ENCODE results near the gene NCAM2.

The NCAM2 gene

DNA sequence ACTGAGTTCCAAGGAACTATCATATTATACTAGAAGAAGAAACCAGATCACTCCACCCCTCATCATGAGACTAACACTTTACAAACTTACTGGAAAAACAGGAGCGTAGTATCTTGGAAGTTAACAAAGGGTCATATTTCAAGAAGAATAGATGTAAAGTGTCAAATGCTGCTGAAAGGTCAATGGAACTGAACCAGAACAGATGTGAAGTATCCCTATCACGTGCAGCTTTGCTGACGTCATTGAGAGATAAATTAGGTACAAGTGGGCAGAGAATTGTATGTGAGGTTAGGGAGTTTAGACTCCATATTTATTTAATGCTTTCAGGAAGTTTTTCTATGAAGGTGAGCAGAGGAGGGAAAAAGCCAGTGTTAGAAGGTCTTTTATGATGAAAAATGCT, 483.0 kb downstream of the NCAM2 start:
- 75% methylated on average over 3 of the region's 3 CpGs for WGBS
- H3K79me1 ChIP-seq (replicated peaks; ENCODE audit: low read length, poor library complexity, severe bottlenecking) = no peaks in the 10 kb centered on the region
- no peaks in the 10 kb centered on the region for H3K27me3 ChIP-seq (ENCODE audit: control insufficient read depth in 1 of 2, insufficient read depth in 1 of 2, low read length in 2 of 2)
- no peak for DNase-seq
- no peak overlapping the region for H4K91ac ChIP-seq (ENCODE audit: low read length)
- no peak overlapping the region for H2BK15ac ChIP-seq (ENCODE audit: low read depth, poor library complexity, severe bottlenecking)
- H3K23ac ChIP-seq (ENCODE audit: low read length in 2 of 2) = no peak overlapping the region
- H3K4me2 ChIP-seq (ENCODE audit: low read length, poor library complexity, severe bottlenecking) = no peak overlapping the region
- H2BK5ac ChIP-seq (ENCODE audit: low read depth, low read length, poor library complexity, severe bottlenecking) = no peak overlapping the region
- no peak overlapping the region for H3K14ac ChIP-seq (ENCODE audit: low read length in 2 of 2)
- no peak overlapping the region for H3K18ac ChIP-seq (ENCODE audit: low read depth in 1 of 2, low read length in 2 of 2)
- no peak overlapping the region for H3K9ac ChIP-seq (ENCODE audit: low read length)
- H2BK12ac ChIP-seq (ENCODE audit: low read length in 2 of 2) = no peak overlapping the region
- no peak overlapping the region for H2AFZ ChIP-seq (ENCODE audit: low read depth, low read length)
- no peak overlapping the region for H3K4me3 ChIP-seq (ENCODE audit: insufficient read depth in 1 of 2, low read depth in 1 of 2, low read length in 2 of 2)
- H3K4ac ChIP-seq (ENCODE audit: low read depth in 1 of 2, low read length in 2 of 2) = no peak overlapping the region
- H2BK120ac ChIP-seq (ENCODE audit: low read depth, low read length) = no peak overlapping the region
- no peaks in the 10 kb centered on the region for H3K9me3 ChIP-seq (ENCODE audit: control insufficient read depth, low read length)
- no peaks in the 10 kb centered on the region for H3K36me3 ChIP-seq (ENCODE audit: control insufficient read depth in 1 of 2, insufficient read depth in 2 of 2, low read depth in 1 of 2, low read length in 2 of 2)
- no peaks in the 10 kb centered on the region for H3K4me1 ChIP-seq (ENCODE audit: control insufficient read depth, insufficient read depth, low read depth, low read length)
- H2AK5ac ChIP-seq (ENCODE audit: low read length, severe bottlenecking) = no peak overlapping the region
- H3K27ac ChIP-seq (ENCODE audit: low read length, poor library complexity, severe bottlenecking) = no peak overlapping the region
- no peak overlapping the region for H4K8ac ChIP-seq (ENCODE audit: low read length)

DNA sequence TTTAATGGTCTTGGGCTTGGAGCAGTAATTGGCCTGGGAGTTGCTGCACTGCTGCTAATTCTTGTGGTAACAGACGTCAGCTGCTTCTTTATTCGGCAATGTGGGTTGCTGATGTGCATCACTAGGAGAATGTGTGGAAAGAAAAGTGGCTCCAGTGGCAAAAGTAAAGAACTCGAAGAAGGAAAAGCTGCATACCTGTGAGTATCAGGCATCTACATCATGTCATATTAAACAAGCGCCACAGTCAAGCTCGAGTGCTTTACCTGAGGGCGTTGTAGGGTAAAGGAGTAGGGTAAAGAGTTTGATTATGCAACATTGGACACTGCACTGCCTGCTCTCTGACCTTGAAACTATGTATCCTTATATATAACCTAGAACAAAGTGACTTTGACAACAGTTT, 510.6 kb downstream of the NCAM2 start:
- WGBS = 86% methylated on average over 4 of the region's 6 CpGs
- H3K79me1 ChIP-seq (replicated peaks; ENCODE audit: low read length, poor library complexity, severe bottlenecking) = no peaks in the 10 kb centered on the region

GRCh38 chr21:21530680-21531079, 532.5 kb downstream of the NCAM2 start:
- H2BK120ac ChIP-seq (ENCODE audit: low read depth, low read length) = no peak overlapping the region
- H2BK15ac ChIP-seq (ENCODE audit: low read depth, poor library complexity, severe bottlenecking) = no peak overlapping the region
- no peaks in the 10 kb centered on the region for H3K9me3 ChIP-seq (ENCODE audit: control insufficient read depth, low read length)
- no peak overlapping the region for H3K18ac ChIP-seq (ENCODE audit: low read depth in 1 of 2, low read length in 2 of 2)
- H3K4me2 ChIP-seq (ENCODE audit: low read length, poor library complexity, severe bottlenecking) = no peak overlapping the region
- H3K4ac ChIP-seq (ENCODE audit: low read depth in 1 of 2, low read length in 2 of 2) = no peak overlapping the region
- no peak overlapping the region for H4K8ac ChIP-seq (ENCODE audit: low read length)
- H2BK12ac ChIP-seq (ENCODE audit: low read length in 2 of 2) = no peak overlapping the region
- H3K9ac ChIP-seq (ENCODE audit: low read length) = no peak overlapping the region
- no peak overlapping the region for H2AK5ac ChIP-seq (ENCODE audit: low read length, severe bottlenecking)
- H3K4me1 ChIP-seq (ENCODE audit: control insufficient read depth, insufficient read depth, low read depth, low read length) = no peaks in the 10 kb centered on the region
- H3K27ac ChIP-seq (ENCODE audit: low read length, poor library complexity, severe bottlenecking) = no peak overlapping the region
- no peak overlapping the region for H3K23ac ChIP-seq (ENCODE audit: low read length in 2 of 2)
- no peak overlapping the region for H2AFZ ChIP-seq (ENCODE audit: low read depth, low read length)
- H3K79me1 ChIP-seq (replicated peaks; ENCODE audit: low read length, poor library complexity, severe bottlenecking) = no peaks in the 10 kb centered on the region
- no peak overlapping the region for H2BK5ac ChIP-seq (ENCODE audit: low read depth, low read length, poor library complexity, severe bottlenecking)
- DNase-seq = no peak
- H3K27me3 ChIP-seq (ENCODE audit: control insufficient read depth in 1 of 2, insufficient read depth in 1 of 2, low read length in 2 of 2) = no peaks in the 10 kb centered on the region
- no peak overlapping the region for H3K4me3 ChIP-seq (ENCODE audit: insufficient read depth in 1 of 2, low read depth in 1 of 2, low read length in 2 of 2)
- no peak overlapping the region for H4K91ac ChIP-seq (ENCODE audit: low read length)
- H3K14ac ChIP-seq (ENCODE audit: low read length in 2 of 2) = no peak overlapping the region
- H3K36me3 ChIP-seq (ENCODE audit: control insufficient read depth in 1 of 2, insufficient read depth in 2 of 2, low read depth in 1 of 2, low read length in 2 of 2) = no peaks in the 10 kb centered on the region

More for the DNA sequence above, 510.6 kb downstream of the NCAM2 start:
- Histone ChIP-seq H3K4me3 (ENCODE audit: insufficient read depth in 1 of 2, low read depth in 1 of 2, low read length in 2 of 2) (no peak overlapping the region), H3K9me3 (ENCODE audit: control insufficient read depth, low read length) (no peaks in the 10 kb centered on the region), H3K27ac (ENCODE audit: low read length, poor library complexity, severe bottlenecking) (no peak overlapping the region), H2AFZ (ENCODE audit: low read depth, low read length) (no peak overlapping the region), H2BK5ac (ENCODE audit: low read depth, low read length, poor library complexity, severe bottlenecking) (no peak overlapping the region), H2BK12ac (ENCODE audit: low read length in 2 of 2) (no peak overlapping the region), H3K14ac (ENCODE audit: low read length in 2 of 2) (no peak overlapping the region), H4K91ac (ENCODE audit: low read length) (no peak overlapping the region), H2BK120ac (ENCODE audit: low read depth, low read length) (no peak overlapping the region), H3K18ac (ENCODE audit: low read depth in 1 of 2, low read length in 2 of 2) (no peak overlapping the region), H2BK15ac (ENCODE audit: low read depth, poor library complexity, severe bottlenecking) (no peak overlapping the region), H3K9ac (ENCODE audit: low read length) (no peak overlapping the region), H3K23ac (ENCODE audit: low read length in 2 of 2) (no peak overlapping the region), H3K36me3 (ENCODE audit: control insufficient read depth in 1 of 2, insufficient read depth in 2 of 2, low read depth in 1 of 2, low read length in 2 of 2) (no peaks in the 10 kb centered on the region), H2AK5ac (ENCODE audit: low read length, severe bottlenecking) (no peak overlapping the region), H4K8ac (ENCODE audit: low read length) (no peak overlapping the region), H3K27me3 (ENCODE audit: control insufficient read depth in 1 of 2, insufficient read depth in 1 of 2, low read length in 2 of 2) (no peaks in the 10 kb centered on the region), H3K4me2 (ENCODE audit: low read length, poor library complexity, severe bottlenecking) (no peak overlapping the region), H3K4ac (ENCODE audit: low read depth in 1 of 2, low read length in 2 of 2) (no peak overlapping the region), H3K4me1 (ENCODE audit: control insufficient read depth, insufficient read depth, low read depth, low read length) (no peaks in the 10 kb centered on the region)
- no peak for DNase-seq

DNA sequence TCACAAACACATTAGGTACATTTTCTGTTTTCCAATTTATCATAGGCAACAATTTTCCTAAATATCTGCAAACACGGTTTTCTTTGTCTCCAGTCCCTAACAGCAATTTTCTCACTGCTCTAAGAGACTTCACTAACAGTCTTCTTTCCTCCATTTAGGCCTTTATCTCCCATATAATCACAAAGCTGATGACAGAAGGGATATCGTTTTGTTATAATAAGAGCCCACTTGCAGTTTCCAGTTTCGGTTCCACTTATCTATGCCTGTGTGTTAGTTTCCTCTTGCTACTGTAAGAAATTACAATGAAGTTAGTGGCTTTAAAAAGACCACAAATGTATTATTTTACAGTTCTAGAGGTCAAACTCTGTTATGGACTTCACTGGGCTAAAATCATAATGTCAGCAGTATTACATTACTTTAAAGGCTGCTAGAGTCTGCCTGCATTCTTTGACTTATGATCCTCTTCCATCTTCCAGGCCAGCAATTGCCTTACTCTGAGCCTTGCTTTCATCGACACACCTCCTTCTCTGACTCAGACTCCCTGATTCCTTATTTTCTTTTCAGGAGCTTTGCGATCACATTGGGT, 549.3 kb downstream of the NCAM2 start:
- no peaks in the 10 kb centered on the region for H3K9me3 ChIP-seq (ENCODE audit: control insufficient read depth, low read length)
- H3K79me1 ChIP-seq (replicated peaks; ENCODE audit: low read length, poor library complexity, severe bottlenecking) = no peaks in the 10 kb centered on the region
- H3K27me3 ChIP-seq (ENCODE audit: control insufficient read depth in 1 of 2, insufficient read depth in 1 of 2, low read length in 2 of 2) = no peaks in the 10 kb centered on the region
- no peak overlapping the region for H3K27ac ChIP-seq (ENCODE audit: low read length, poor library complexity, severe bottlenecking)
- no peak overlapping the region for H4K8ac ChIP-seq (ENCODE audit: low read length)
- no peak overlapping the region for H3K9ac ChIP-seq (ENCODE audit: low read length)
- H2BK12ac ChIP-seq (ENCODE audit: low read length in 2 of 2) = no peak overlapping the region
- no peaks in the 10 kb centered on the region for H3K4me1 ChIP-seq (ENCODE audit: control insufficient read depth, insufficient read depth, low read depth, low read length)
- no peak overlapping the region for H2AK5ac ChIP-seq (ENCODE audit: low read length, severe bottlenecking)
- WGBS = 63% methylated on average over 2 of the region's 5 CpGs
- H3K4ac ChIP-seq (ENCODE audit: low read depth in 1 of 2, low read length in 2 of 2) = no peak overlapping the region
- DNase-seq = no peak
- no peak overlapping the region for H4K91ac ChIP-seq (ENCODE audit: low read length)
- no peak overlapping the region for H2BK5ac ChIP-seq (ENCODE audit: low read depth, low read length, poor library complexity, severe bottlenecking)
- no peak overlapping the region for H2BK120ac ChIP-seq (ENCODE audit: low read depth, low read length)
- H3K23ac ChIP-seq (ENCODE audit: low read length in 2 of 2) = no peak overlapping the region
- H3K4me2 ChIP-seq (ENCODE audit: low read length, poor library complexity, severe bottlenecking) = no peak overlapping the region
- no peak overlapping the region for H3K14ac ChIP-seq (ENCODE audit: low read length in 2 of 2)
- H3K36me3 ChIP-seq (ENCODE audit: control insufficient read depth in 1 of 2, insufficient read depth in 2 of 2, low read depth in 1 of 2, low read length in 2 of 2) = no peaks in the 10 kb centered on the region
- H3K18ac ChIP-seq (ENCODE audit: low read depth in 1 of 2, low read length in 2 of 2) = no peak overlapping the region
- H2AFZ ChIP-seq (ENCODE audit: low read depth, low read length) = no peak overlapping the region
- no peak overlapping the region for H3K4me3 ChIP-seq (ENCODE audit: insufficient read depth in 1 of 2, low read depth in 1 of 2, low read length in 2 of 2)
- H2BK15ac ChIP-seq (ENCODE audit: low read depth, poor library complexity, severe bottlenecking) = no peak overlapping the region

Measured in mesenchymal stem cell (in vitro differentiated cells and primary cell).